Pancreas (tissue), 10 donors: Measurements from ENCODE around the gene NPAS2. TPM values are rescaled to one million over a fixed set of nuclear protein-coding genes. Genes with fewer than 3 reads are reported as not detected.

Experiments
- ATAC-seq, 4 donors: fragments of 200-7000 bp; cut with Tn5 transposase; one replicate each; pipeline versions ENCODE4 v1.8.0 to v1.9.1; 2020; ENCODE audit warnings: mild to moderate bottlenecking in 4 of 4, moderate library complexity in 4 of 4
- DNase-seq, 6 donors: peaks; one replicate each; pipeline ENCODE4 v3.0.0-alpha.2; 2020
- FAIRE-seq: peaks from 2 replicates; lab custom pipeline; 2012; peaks lifted over from hg19 to GRCh38; lab: Jason Lieb, UNC
- H3K27ac ChIP-seq, 4 donors: fragments of 200-600 bp; sonication (generic); 1 replicate in 3 of 4; 2 replicates in 1 of 4; pipeline versions ENCODE4 v1.5.0 to v1.8.0; 2020
- H3K27me3 ChIP-seq, 4 donors: fragments of 200-600 bp; one replicate each; pipeline ENCODE4 v1.8.0; 2021
- H3K36me3 ChIP-seq, 3 donors: fragments of 200-600 bp; sonication (generic) in 1 of 3; one replicate each; pipeline versions ENCODE4 v1.5.0 to v1.8.0; 2020 to 2021
- H3K4me1 ChIP-seq, 3 donors: fragments of 200-600 bp; one replicate each; pipeline ENCODE4 v1.8.0; 2021
- H3K4me3 ChIP-seq, 4 donors: fragments of 200-600 bp; sonication (generic) in 2 of 4; one replicate each; pipeline versions ENCODE4 v1.5.0 to v1.8.0; 2020 to 2021
- H3K9me3 ChIP-seq, 4 donors: fragments of 200-600 bp; one replicate each; pipeline ENCODE4 v1.8.0; 2021
- WGBS, 2 donors: extraction: QIAGEN DNeasy Blood & Tissue Kit; methylation state at CpG; one replicate each; pipeline ENCODE4 v1.1.7; 2013; 5-methylcytosine and 5-hydroxymethylcytosine counted together
- intact Hi-C, 3 donors: fragments of 100-400 bp; cut with DNase I; formaldehyde crosslinking; loops; one replicate each; pipeline versions ENCODE4 v1.11.1 to v1.14.2; 2022
- polyA plus RNA-seq, 2 donors: library from polyadenylated mRNA; stranded (reverse); fragments of 200-250 nt; gene quantifications; one replicate each; pipeline ENCODE4 v1.2.3, GENCODE V29; 2013
- total RNA-seq, 6 donors: library from RNA; stranded (reverse); fragmentation: NEBNext Ultra II Directional in 4 of 6; extraction: Animal tissue kit (Norgen Biotek cat#: 25700) in 4 of 6; gene quantifications; one replicate each; pipeline versions ENCODE4 v1.2.1 to v1.2.4, GENCODE V29; 2021 to 2023
- TF ChIP-seq, protein P1 (sequence below), 4 donors: fragments of 200-600 bp; sonication (generic) in 3 of 4; IDR thresholded peaks; one replicate each; pipeline versions ENCODE4 v1.5.0 to v1.8.0; 2021; ENCODE audit warnings: antibody characterized with exemption in 4 of 4
- donor health status: healthy with polysubstance abuse.
- donor health status: DM: no; HTN: no; CAD: no; lungs with moderate emphysema.
- donor health status: DM: no; HTN: no; CAD: no.
- donor health status: control.
- donor health status: control.
- donor health status: Bipolar disorder and iron deficiency.
- donor health status: DM: yes; HTN: yes; CAD: no.
- donor health status: DM: no; HTN: no; CAD: no.
- donor health status: DM: no; HTN: no; CAD: no.
- donor health status: DM: yes; HTN: yes; CAD: no.

Gene NPAS2
- total and polyA plus RNA-seq, 8 donors = 20.6 to 46.3 (median 32.7) TPM

DNA sequence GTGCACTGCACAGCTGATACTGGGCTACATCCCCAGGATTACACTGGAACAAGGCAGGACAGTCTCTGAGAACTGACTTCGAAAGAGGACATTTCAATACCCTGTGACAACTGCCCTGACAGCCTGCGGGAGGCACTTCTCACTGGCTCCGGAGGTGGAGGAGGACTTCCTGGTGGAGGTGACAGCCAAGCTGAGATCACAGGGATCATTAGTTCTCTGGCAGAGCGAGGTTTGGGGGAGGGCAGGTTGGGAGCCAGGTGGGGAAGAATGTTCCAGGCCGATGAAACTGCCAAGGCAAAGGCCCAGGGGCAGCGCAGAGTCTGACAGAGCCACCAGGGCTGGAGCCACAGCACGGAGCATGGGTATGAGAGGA, 28.0 kb upstream of the NPAS2 start:
- intact Hi-C loops = no loop called here
- no peak for DNase-seq
- Histone ChIP-seq H3K36me3 (no peaks in the 10 kb centered on the region), H3K9me3 (no peaks in the 10 kb centered on the region), H3K4me3 (no peak overlapping the region), H3K27ac (peak overlapping the region in 2 of 4 donors; percentile 38 to 54), H3K27me3 (no peaks in the 10 kb centered on the region), H3K4me1 (peaks cover 0 to 7% (median 0%) of the 10 kb centered on the region in 3 donors)
- TF ChIP-seq, protein P1, sequence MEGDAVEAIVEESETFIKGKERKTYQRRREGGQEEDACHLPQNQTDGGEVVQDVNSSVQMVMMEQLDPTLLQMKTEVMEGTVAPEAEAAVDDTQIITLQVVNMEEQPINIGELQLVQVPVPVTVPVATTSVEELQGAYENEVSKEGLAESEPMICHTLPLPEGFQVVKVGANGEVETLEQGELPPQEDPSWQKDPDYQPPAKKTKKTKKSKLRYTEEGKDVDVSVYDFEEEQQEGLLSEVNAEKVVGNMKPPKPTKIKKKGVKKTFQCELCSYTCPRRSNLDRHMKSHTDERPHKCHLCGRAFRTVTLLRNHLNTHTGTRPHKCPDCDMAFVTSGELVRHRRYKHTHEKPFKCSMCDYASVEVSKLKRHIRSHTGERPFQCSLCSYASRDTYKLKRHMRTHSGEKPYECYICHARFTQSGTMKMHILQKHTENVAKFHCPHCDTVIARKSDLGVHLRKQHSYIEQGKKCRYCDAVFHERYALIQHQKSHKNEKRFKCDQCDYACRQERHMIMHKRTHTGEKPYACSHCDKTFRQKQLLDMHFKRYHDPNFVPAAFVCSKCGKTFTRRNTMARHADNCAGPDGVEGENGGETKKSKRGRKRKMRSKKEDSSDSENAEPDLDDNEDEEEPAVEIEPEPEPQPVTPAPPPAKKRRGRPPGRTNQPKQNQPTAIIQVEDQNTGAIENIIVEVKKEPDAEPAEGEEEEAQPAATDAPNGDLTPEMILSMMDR (IDR thresholded peaks at IDR 0.05) = no peak
- 62 to 68% methylated on average over 7 of the region's 7 CpGs for WGBS, 2 donors
- peak in 3 of 4 donors; percentile 23 to 39 (median 32) for ATAC-seq
- no peak for FAIRE-seq

DNA sequence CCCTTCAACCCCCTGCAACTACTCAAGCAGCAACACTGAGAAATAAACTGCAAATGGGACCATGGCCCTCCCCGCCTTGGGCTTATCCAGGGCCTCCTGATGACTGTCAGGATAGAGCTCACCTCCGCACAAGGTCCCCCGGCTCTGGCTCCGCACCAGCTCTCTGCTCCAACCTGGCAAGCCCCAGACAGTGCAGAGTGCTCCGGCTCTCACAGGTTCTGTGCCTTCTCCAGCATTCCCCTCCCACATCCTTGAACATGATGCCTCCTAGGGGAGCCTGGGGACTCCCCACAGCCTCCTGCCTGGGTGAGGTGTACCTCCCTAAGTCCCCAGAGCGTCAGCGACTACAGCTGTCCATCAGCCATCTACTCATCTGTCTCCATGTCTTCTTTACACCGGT, 26.7 kb upstream of the NPAS2 start:
- Histone ChIP-seq H3K36me3 (no peaks in the 10 kb centered on the region), H3K27me3 (no peaks in the 10 kb centered on the region), H3K4me1 (peaks cover 0 to 7% (median 0%) of the 10 kb centered on the region in 3 donors), H3K27ac (no peak overlapping the region), H3K9me3 (no peaks in the 10 kb centered on the region), H3K4me3 (no peak overlapping the region)
- DNase-seq (no peak), FAIRE-seq (no peak), ATAC-seq (no peak)
- TF ChIP-seq, protein P1 (IDR thresholded peaks at IDR 0.05) = no peak
- intact Hi-C loops = no loop called here
- 89 to 93% methylated on average over 8 of the region's 8 CpGs for WGBS, 2 donors

DNA sequence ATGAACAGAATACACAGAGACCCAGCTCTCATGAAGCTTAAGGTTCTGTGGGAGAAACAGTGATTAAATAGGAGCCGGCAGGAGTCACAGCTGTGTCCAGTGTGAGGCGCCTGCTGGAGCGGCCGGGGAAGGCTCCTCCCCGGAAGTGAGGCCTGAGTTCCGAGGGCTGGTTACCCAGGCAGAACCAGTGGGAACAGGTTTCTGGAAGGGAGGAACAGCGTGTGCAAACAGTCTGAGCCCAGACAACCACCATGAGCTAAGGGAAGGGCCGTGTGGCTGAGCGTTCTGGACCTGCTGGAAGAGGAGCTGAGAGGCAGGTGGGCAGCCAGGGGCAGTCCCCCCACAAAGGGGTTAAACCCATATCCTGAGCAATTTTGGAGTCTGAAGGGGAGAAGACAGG, 26.0 kb upstream of the NPAS2 start:
- H3K36me3 ChIP-seq = no peaks in the 10 kb centered on the region
- ATAC-seq = no peak

DNA sequence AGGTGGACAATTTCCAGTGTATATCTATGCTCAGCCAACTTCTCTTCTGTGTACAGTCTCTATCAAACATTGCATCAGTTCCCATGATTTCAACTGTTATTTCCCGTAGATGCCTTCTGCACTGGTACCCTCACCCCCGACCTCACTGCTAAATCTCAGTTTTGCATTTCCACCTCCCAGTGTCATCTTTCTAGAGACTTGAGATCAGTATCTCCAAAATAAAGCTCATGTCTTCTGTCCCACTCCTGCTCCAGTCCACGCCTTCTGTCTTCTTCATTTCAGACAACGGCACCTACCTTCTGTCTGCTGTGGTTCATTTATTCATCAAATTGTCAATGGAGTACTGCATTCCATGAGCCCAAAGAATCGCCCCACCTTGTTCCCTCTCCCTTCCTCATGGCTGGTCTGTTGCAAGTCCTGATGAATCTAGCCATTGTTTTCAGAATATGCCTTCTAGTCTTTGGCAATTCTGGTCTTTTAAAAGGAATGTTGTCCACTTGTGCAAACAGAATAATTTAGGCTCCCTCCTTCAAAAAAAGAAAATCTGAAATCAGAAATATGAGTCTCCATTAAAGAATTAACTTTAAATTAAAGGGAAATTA, 23.3 kb upstream of the NPAS2 start:
- Histone ChIP-seq H3K36me3 (no peaks in the 10 kb centered on the region), H3K27me3 (no peaks in the 10 kb centered on the region), H3K4me1 (peaks cover 0 to 2% (median 0%) of the 10 kb centered on the region in 3 donors), H3K27ac (no peak overlapping the region), H3K4me3 (no peak overlapping the region), H3K9me3 (no peaks in the 10 kb centered on the region)
- intact Hi-C loops = no loop called here
- TF ChIP-seq, protein P1 (IDR thresholded peaks at IDR 0.05) = no peak
- ATAC-seq = peak in 3 of 4 donors; percentile 35 to 73 (median 69)
- FAIRE-seq = no peak
- DNase-seq = no peak
- WGBS, 2 donors = 67 to 70% methylated on average over 5 of the region's 5 CpGs

More for the DNA sequence above, 26.0 kb upstream of the NPAS2 start:
- 88 to 90% methylated on average over 9 of the region's 9 CpGs for WGBS, 2 donors
- TF ChIP-seq, protein P1 (IDR thresholded peaks at IDR 0.05) = no peak
- intact Hi-C loops = no loop called here
- Histone ChIP-seq H3K9me3 (no peaks in the 10 kb centered on the region), H3K27me3 (no peaks in the 10 kb centered on the region), H3K4me1 (peaks cover 0 to 7% (median 0%) of the 10 kb centered on the region in 3 donors), H3K4me3 (no peak overlapping the region), H3K27ac (no peak overlapping the region)
- DNase-seq (no peak), FAIRE-seq (no peak)

DNA sequence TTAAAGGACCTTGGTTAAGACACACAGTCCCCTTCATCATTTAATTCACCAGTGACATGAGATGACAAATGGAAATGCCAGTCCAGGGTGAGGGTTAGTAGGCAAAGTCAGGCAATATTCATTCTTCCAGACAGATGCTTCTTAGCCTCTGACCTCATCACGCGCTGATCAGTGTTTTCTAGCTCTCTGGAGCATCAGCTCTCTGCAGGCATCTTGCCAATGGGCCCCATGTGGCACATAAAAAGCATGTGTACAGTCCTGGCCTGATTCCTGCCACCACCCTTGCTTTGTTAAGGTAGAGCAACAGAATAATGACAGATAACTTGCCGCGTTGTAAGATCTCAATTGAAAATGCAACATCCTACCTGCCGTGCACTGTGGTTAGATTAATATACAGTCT, 20.3 kb upstream of the NPAS2 start:
- FAIRE-seq (no peak), ATAC-seq (no peak), DNase-seq (no peak)
- Histone ChIP-seq H3K4me3 (no peak overlapping the region), H3K4me1 (no peaks in the 10 kb centered on the region), H3K27me3 (no peaks in the 10 kb centered on the region), H3K9me3 (no peaks in the 10 kb centered on the region), H3K27ac (no peak overlapping the region), H3K36me3 (no peaks in the 10 kb centered on the region)
- TF ChIP-seq, protein P1 (IDR thresholded peaks at IDR 0.05) = no peak
- intact Hi-C loops = no loop called here
- WGBS, 2 donors = 85 to 87% methylated on average over 5 of the region's 5 CpGs
